K562 (cell line): ENCODE data around the gene FN3K. TPM values are rescaled to one million over a fixed set of nuclear protein-coding genes. Genes with fewer than 3 reads are reported as not detected.

Experiments used
- ATF2 ChIP-seq: sonication (generic); formaldehyde crosslinking; IDR thresholded peaks from 2 replicates; pipeline ENCODE4 v1.8.1; 2022; ENCODE audit warnings: missing genetic modification reagents
- ATF4 ChIP-seq: fragments of 450-650 bp; formaldehyde crosslinking; IDR thresholded peaks from 2 replicates; pipeline ENCODE4 v1.4.0; 2022; ENCODE audit warnings: mild to moderate bottlenecking, moderate library complexity
- ATF7 ChIP-seq: fragments of 450-650 bp; IDR thresholded peaks from 2 replicates; pipeline ENCODE4 v1.7.1; 2014; ENCODE audit warnings: mild to moderate bottlenecking, moderate library complexity
- C11orf30 ChIP-seq: fragments of 450-650 bp; IDR thresholded peaks from 2 replicates; pipeline ENCODE4 v1.6.1; 2016; ENCODE audit warnings: low read depth, mild to moderate bottlenecking
- DMBX1 ChIP-seq: fragments of 250-450 bp; sonication (Bioruptor Pico); IDR thresholded peaks from 2 replicates; pipeline ENCODE4 v1.8.0; 2022; ENCODE audit warnings: inconsistent platforms, mild to moderate bottlenecking, moderate library complexity, borderline replicate concordance
- HDAC3 ChIP-seq: fragments of 450-650 bp; IDR thresholded peaks from 2 replicates; pipeline ENCODE4 v1.6.1; 2018; ENCODE audit warnings: borderline replicate concordance, mild to moderate bottlenecking, moderate library complexity; ENCODE audit not compliant: partially characterized antibody
- KLF6 ChIP-seq: fragments of 250-450 bp; sonication (Bioruptor Pico); IDR thresholded peaks from 2 replicates; pipeline ENCODE4 v1.4.0; 2020; ENCODE audit warnings: mild to moderate bottlenecking, moderate library complexity, borderline replicate concordance
- MCM2 ChIP-seq: fragments of 450-650 bp; IDR thresholded peaks from 2 replicates; pipeline ENCODE4 v1.6.1; 2017; ENCODE audit warnings: low read depth, mild to moderate bottlenecking
- MED1 ChIP-seq: sonication (generic); formaldehyde crosslinking; IDR thresholded peaks from 2 replicates; pipeline ENCODE4 v1.8.1; 2023; ENCODE audit warnings: missing genetic modification reagents, borderline replicate concordance
- MEF2D ChIP-seq: conservative IDR thresholded peaks from 2 replicates; pipeline ENCODE4 v1.6.1; 2016; ENCODE audit warnings: low read depth, missing genetic modification characterization, missing compliant biosample characterization
- POLR2H ChIP-seq: IDR thresholded peaks from 2 replicates; pipeline ENCODE4 v1.6.1; 2016; ENCODE audit warnings: missing genetic modification characterization, low read depth, mild to moderate bottlenecking, control low read depth, missing compliant biosample characterization, moderate library complexity
- RBFOX2 ChIP-seq: fragments of 200-400 bp; formaldehyde crosslinking; IDR thresholded peaks from 2 replicates; pipeline ENCODE4 v1.6.1; 2017; ENCODE audit warnings: low read depth, mild to moderate bottlenecking, low read length, moderate library complexity
- SRSF7 ChIP-seq: fragments of 200-400 bp; formaldehyde crosslinking; optimal IDR thresholded peaks from 2 replicates; pipeline ENCODE3; 2017; ENCODE audit warnings: mild to moderate bottlenecking, low read depth, low read length
- STAG1 ChIP-seq: sonication (generic); formaldehyde crosslinking; IDR thresholded peaks from 2 replicates; pipeline ENCODE4 v1.5.0; 2020; ENCODE audit warnings: missing genetic modification reagents, borderline replicate concordance
- ZNF175 ChIP-seq: fragments of 200-800 bp; sonication (Bioruptor generic); IDR thresholded peaks from 2 replicates; pipeline ENCODE4 v1.6.1; 2016; ENCODE audit warnings: low read depth, mild to moderate bottlenecking, missing genetic modification characterization, missing compliant biosample characterization
- ZNF511 ChIP-seq: sonication (generic); formaldehyde crosslinking; IDR thresholded peaks from 2 replicates; pipeline ENCODE4 v1.8.0; 2022; ENCODE audit warnings: mild to moderate bottlenecking, missing genetic modification reagents
- ZNF639 ChIP-seq, 2 experiments: fragments of 200-800 bp in 1 of 2; sonication (Bioruptor generic) in 1 of 2; sonication (generic) in 1 of 2; formaldehyde crosslinking in 1 of 2; IDR thresholded peaks in 1 of 2; conservative IDR thresholded peaks in 1 of 2; 2 replicates each; pipeline versions ENCODE4 v1.5.0 to v1.6.1; 2016 to 2020; ENCODE audit warnings: missing compliant biosample characterization in 1 of 2, missing genetic modification characterization in 1 of 2, missing genetic modification reagents in 1 of 2
- ZNF780A ChIP-seq: fragments of 250-450 bp; sonication (Bioruptor Pico); IDR thresholded peaks from 2 replicates; pipeline ENCODE4 v1.5.0; 2021; ENCODE audit warnings: mild to moderate bottlenecking
- polyA plus RNA-seq, 8 experiments: library from polyadenylated mRNA; depleted of rRNA in 4 of 8; stranded (reverse) in 5 of 8; unstranded in 3 of 8; fragments of >200 nt; fragmentation: Nextera tagmentation in 2 of 8; fragmentation: Illumina TruSeq in 1 of 8; extraction: Ambion mirVana in 2 of 8; extraction: Trizol in 1 of 8; gene quantifications; 2 replicates each; pipeline versions ENCODE4 v1.2.1 to v1.2.3, GENCODE V29; 2011 to 2014; ENCODE audit warnings: inconsistent platforms in 1 of 8, missing spikeins in 1 of 8
- total RNA-seq, 7 experiments: library from RNA; depleted of rRNA in 6 of 7; stranded (reverse); fragments of >200 nt in 6 of 7; fragmentation: Illumina TruSeq in 2 of 7; extraction: Trizol in 2 of 7; gene quantifications; 2 replicates each; pipeline versions ENCODE4 v1.2.1 to v1.2.3, GENCODE V29; 2011 to 2021; ENCODE audit warnings: low replicate concordance in 1 of 7

FN3K gene
- total and polyA plus RNA-seq, 9 of the 15 experiments (the other 6 are each of a cell fraction or from before 2014, with no cell fraction given), result 0.08 to 22.7 (median 3.8) TPM

- no peak for TF ChIP-seq POLR2H (tag)
- no peak for TF ChIP-seq MEF2D
- no peak for TF ChIP-seq ATF7
- TF ChIP-seq KLF6 (CRISPR knock-in tag), result no peak
- no peak for TF ChIP-seq MCM2
- TF ChIP-seq ATF4 (CRISPR knock-in tag), result no peak
- TF ChIP-seq ATF2 (CRISPR knock-in tag), result no peak
- no peak for TF ChIP-seq ZNF511
- no peak; the same call in 1 of the 2 replicates for TF ChIP-seq RBFOX2
- TF ChIP-seq ZNF175 (CRISPR knock-in tag), result no peak
- no peak for TF ChIP-seq C11orf30
- no peak for TF ChIP-seq DMBX1
- TF ChIP-seq SRSF7, result no peak
- TF ChIP-seq ZNF780A (CRISPR knock-in tag), result no peak
- peak in 1 of 2 experiments; percentile 19; a peak in 1 of 4 replicates for TF ChIP-seq ZNF639 (CRISPR knock-in tag; conservative IDR thresholded peaks at IDR 0.05 in 1 of 2, IDR thresholded peaks at IDR 0.05 in 1 of 2)
- no peak for TF ChIP-seq HDAC3
- TF ChIP-seq MED1 (CRISPR knock-in tag), result no peak
- TF ChIP-seq STAG1 (CRISPR knock-in tag), result no peak
Observed at GRCh38 chr17:82752371-82753200, 17.2 kb downstream of the FN3K start (continued).
